NCI-H1436 (cell line): ENCODE results near the gene DERL3.

Source experiments
- DNase-seq: peaks from one replicate; lab custom pipeline; 2025; lab: John Stamatoyannopoulos, UW

DERL3 gene

GRCh38 chr22:23847310-23847920, 8.6 kb upstream of the DERL3 start:
- no peak for DNase-seq

DNA sequence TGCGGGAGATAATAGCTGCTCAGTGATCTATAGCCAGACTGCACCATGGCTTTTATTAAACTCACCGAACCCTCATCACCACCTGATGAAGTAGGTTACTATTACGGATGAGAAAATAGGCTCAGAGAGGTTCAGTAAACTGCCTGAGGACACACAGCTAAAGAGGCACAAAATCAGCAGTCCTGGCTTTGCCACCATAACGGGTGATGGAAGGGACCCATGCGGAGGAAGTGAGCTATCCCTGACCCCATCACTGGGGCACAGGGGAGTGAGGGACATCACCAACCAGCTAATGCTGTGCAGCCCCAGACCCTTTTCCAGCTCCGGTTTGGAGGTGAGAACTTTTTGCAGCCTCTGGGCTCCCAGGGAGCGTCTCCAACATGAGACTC, 7.3 kb upstream of the DERL3 start:
- no peak for DNase-seq

- no peak for DNase-seq
These were observed 6.7 kb upstream of the DERL3 start for GRCh38 chr22:23845265-23846080.

DNA sequence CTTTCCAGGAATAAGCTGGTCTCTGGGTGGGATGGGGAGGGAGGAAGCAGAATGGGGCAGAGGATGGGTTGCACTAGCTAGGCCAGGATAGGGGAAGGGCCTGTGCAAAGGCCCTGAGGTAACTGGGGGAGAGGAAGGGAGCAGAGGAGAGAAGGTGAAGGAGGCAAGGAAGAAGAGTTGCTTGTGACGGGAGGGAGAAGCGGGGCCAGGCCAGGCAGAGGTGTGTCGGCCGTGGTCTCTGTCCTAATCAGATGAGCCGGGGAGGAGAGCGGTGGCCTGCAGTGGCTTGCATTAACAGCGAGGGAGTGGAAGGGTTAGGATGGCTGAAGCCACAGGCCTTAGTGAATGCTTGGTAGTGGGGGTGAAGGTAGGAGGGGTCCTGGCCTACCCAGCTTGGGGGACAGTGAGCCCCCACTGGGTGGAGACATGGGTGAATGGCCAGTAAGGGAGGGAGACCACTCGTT, 6.0 kb upstream of the DERL3 start:
- no peak for DNase-seq

- no peak for DNase-seq
These were observed 3.8 kb upstream of the DERL3 start for GRCh38 chr22:23842599-23842998.

- no peak for DNase-seq
These were observed 3.1 kb upstream of the DERL3 start for GRCh38 chr22:23841736-23842445.

DNA sequence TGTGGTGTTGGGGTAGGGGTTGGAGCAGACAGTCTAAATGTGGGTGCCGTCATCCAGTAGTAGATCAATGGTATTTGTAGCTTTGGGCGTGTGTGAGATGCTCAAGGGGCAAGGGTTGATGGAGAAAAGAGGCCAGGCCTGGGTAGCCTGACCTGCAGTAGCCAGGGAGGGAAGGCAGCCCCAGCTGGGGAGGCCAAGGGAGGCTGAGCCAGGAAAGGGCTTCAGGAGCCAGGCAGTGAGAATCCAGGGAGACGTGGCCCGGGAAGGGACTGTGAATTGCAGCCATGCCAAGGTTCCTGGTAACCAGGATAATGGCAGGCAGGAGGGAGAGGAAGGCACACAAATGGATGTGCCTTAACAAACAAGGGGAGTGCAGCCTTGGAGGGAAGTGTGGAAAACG, 2.5 kb upstream of the DERL3 start:
- DNase-seq = no peak

DNA sequence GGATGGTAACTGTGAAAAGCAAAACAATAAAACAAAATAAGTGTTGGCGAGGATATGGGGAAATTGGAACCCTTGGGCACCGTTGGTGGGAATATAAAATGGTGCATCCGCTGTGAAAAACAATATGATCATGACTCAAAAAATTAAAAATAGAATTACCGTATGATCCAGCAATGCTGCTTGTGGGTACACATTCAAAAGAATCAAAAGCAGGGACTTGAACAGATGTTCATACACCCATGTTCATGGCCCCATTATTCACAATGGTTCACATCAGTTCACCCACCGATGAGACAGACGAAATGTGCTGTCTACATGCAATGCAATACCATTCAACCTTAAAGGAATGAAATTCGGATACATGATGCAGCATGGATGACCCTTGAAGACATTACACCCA, 1.2 kb upstream of the DERL3 start:
- DNase-seq = no peak

GRCh38 chr22:23837911-23838680, 710 bp downstream of the DERL3 start:
- no peak for DNase-seq

DNA sequence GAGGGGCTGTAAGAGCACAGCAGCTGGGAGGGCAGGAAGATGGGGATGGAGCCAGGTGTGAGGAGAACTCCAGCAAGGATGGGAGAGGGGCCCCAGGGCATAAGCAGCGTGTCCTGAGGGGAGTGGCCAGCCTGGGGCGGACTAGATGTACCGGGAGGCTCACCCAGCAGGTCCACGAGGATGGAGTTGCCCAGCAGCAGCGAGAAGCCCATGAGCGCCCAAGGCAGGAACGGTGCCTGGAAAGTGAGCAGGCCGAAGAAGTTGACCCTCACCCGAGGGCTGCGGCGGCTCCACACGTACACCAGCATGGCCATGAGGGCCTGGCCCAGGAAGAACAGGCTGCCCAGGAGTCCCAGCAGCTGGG, 1.3 kb downstream of the DERL3 start:
- no peak for DNase-seq

DNA sequence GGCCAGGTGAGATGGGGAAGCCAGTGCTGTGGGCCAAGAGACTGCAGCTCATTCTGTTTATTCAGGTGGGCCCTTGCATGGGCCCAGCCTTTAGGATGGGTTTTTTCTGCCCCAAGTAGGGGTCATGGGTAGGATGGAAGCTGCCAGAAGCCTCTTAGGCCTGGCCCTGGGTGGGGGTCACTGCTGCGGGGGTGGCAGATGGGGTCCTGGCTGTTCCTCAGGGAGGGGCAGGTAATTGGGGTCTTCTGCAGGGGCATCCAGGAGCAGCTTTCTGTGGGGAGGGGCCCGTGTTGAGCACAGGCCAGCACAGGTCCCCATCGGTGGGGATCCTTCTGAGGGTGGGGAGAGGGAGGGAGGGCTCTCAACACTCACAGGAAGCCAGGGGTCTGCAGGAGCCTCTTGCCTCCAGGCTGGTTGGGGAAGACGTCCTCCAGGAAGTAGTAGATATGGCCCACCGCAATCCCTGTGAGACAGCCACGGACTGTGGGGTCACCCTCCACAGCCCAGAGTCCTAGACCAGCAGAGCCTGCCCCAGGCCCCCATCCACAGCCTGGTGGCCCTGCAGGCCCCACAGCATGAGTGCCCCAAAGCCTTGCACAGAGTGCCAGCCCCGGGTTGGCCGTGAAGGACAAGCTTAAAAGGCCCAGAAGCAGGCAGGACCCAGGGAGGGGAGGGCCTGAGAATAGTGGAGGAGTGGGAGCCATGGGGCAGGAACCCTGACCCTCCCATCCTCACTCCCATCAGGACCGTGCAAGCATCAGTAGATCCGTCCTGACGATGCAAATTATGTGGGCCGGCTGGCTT, 1.9 kb downstream of the DERL3 start:
- DNase-seq = no peak

DNA sequence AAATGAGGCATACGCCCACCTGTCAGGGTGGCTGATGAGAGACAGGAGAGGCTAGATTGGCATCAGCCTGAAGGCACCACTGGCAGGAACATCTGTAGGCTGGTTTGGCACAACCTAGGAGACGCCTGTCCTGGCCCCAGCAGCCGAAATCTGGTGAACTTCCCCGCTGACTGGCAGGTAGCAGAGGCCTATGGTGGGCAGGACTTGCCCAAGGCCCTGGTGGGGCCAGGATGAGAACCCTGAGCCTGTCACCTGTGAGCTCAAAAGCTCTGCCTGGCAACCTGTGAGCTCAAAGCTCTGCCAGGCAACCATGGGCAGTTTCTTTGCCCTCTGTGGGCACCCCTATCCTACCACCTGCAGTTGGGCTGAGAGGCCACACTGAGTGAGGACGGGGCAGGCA, 2.5 kb downstream of the DERL3 start:
- no peak for DNase-seq

- no peak for DNase-seq
These were observed 3.2 kb downstream of the DERL3 start for GRCh38 chr22:23835484-23836144.

GRCh38 chr22:23834793-23835483, 3.9 kb downstream of the DERL3 start:
- no peak for DNase-seq

DNA sequence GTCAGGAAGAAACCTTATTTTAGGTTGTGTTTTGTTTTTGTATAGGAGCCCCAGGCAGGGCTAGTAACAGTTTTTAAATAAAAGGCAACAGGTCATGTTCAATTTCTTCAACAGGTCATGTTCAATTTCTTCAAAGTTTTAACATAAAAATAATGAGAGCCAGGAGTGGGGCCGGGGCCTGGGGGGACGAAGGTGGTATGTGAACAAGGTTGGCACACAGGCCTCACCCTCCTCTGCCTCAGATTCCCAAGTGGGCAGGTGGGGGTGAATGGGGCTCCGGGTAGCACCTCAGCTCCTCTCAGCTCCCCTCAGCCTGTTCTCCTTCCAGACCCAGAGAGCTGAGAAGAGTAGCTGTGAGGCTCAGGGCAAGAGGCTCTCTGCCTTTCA, 4.4 kb downstream of the DERL3 start:
- no peak for DNase-seq

GRCh38 chr22:23833911-23834317, 4.9 kb downstream of the DERL3 start:
- no peak for DNase-seq

DNA sequence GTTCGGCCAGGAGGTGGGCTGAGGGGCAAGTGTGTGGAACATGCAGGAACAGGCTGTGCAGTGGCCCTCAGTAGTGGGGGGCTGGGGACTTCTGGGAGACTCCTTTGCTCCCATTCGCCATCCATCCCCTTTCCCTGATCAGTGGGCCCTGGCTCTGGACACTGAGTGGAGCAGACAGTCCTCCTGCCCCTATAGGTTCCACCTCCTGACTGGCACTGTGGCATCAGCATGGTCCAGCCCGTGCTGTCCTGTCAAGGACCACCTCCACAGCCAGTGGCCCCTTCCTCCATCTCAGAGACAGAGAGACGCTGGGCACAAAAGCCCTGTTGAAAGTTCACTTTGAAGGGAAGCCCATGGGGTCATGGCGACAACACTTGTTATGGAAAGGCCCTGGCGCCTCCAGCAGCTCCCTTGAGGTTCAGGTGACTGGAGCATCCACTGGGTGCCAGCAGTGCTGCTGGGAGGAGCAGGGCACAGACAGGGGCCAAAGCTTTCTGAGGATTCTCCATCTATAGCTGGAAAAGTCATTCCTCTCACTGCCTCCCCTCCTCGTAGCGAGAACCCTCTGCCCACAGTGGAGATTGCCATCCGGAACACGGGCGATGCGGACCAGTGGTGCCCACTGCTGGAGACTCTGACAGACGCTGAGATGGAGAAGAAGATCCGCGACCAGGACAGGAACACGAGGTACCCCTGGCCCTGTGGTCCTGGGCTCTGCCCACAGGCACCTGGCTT, 5.6 kb downstream of the DERL3 start:
- DNase-seq = no peak

GRCh38 chr22:23832226-23833016, 6.4 kb downstream of the DERL3 start:
- no peak for DNase-seq

DNA sequence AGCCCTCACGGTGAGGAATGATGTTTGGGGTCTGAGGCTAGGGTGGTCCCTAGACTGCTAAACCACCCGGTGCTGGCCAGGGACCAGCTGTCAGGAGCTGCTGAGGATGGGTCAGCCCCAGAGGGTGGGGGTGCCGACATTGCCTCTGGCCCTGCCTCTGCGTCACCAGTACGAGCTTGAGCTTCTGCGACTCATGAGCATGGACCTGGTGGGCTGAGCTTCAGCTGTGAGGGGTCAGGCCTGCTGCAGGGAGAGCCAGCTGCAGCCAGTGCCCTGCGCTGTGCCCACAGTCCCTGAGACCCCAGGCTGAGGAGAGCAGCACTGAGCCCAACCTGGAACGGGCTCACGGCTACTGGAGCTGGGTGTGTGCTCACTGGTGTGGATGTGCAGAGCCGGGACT, 7.0 kb downstream of the DERL3 start:
- no peak for DNase-seq
